ENCODE measurements around the gene COL4A2. TPM values are rescaled to one million over a fixed set of nuclear protein-coding genes. Genes with fewer than 3 reads are reported as not detected.

COL4A2 gene
- total and polyA plus RNA-seq, 3 experiments from 2014 or later: not detected

GRCh38 chr13:110290153-110290552, 16.9 kb upstream of the COL4A2 start:
- no peak overlapping the region for H3K4me3 Mint-ChIP-seq
- H3K36me3 Mint-ChIP-seq: no peaks in the 10 kb centered on the region
- no peaks in the 10 kb centered on the region for H3K9me3 ChIP-seq (ENCODE audit: low read length)
- CTCF ChIA-PET: no interaction called here
- peaks cover 0 to 2% of the 10 kb centered on the region in 2 donors for H3K27me3 Mint-ChIP-seq
- H3K4me1 ChIP-seq (ENCODE audit: insufficient read depth, low read length): no peaks in the 10 kb centered on the region
- POLR2A ChIA-PET: no interaction called here
- no peak overlapping the region for H3K27ac ChIP-seq (ENCODE audit: low read depth, low read length)
- no peaks in the 10 kb centered on the region for H3K36me3 ChIP-seq (ENCODE audit: insufficient read depth, low read length)
- no peaks in the 10 kb centered on the region for H3K27me3 ChIP-seq (ENCODE audit: insufficient read depth, low read length, poor library complexity, severe bottlenecking)
- H3K27ac Mint-ChIP-seq: no peak overlapping the region
- DNase-seq: no peak
- H3K4me3 ChIP-seq (ENCODE audit: low read length): no peak overlapping the region
- H3K4me1 Mint-ChIP-seq: no peaks in the 10 kb centered on the region
- H3K9me3 Mint-ChIP-seq: peaks cover 0 to 3% (median 0%) of the 10 kb centered on the region in 5 donors

- peaks cover 0 to 3% (median 0%) of the 10 kb centered on the region in 5 donors for H3K9me3 Mint-ChIP-seq
- POLR2A ChIA-PET: no interaction called here
Observed at GRCh38 chr13:110290826-110291225, 16.3 kb upstream of the COL4A2 start.

GRCh38 chr13:110291286-110291685, 15.8 kb upstream of the COL4A2 start:
- Histone ChIP-seq H3K36me3 (ENCODE audit: insufficient read depth, low read length) (no peaks in the 10 kb centered on the region), H3K27ac (ENCODE audit: low read depth, low read length) (no peak overlapping the region), H3K4me1 (ENCODE audit: insufficient read depth, low read length) (no peaks in the 10 kb centered on the region), H3K9me3 (ENCODE audit: low read length) (no peaks in the 10 kb centered on the region), H3K4me3 (ENCODE audit: low read length) (no peak overlapping the region), H3K27me3 (ENCODE audit: insufficient read depth, low read length, poor library complexity, severe bottlenecking) (no peaks in the 10 kb centered on the region)
- ChIA-PET CTCF (no interaction called here), POLR2A (no interaction called here)
- no peak for DNase-seq
- peaks cover 0 to 3% of the 10 kb centered on the region in 2 donors for H3K27me3 Mint-ChIP-seq
- no peak overlapping the region for H3K4me3 Mint-ChIP-seq
- peaks cover 0 to 3% (median 0%) of the 10 kb centered on the region in 5 donors for H3K9me3 Mint-ChIP-seq
- no peaks in the 10 kb centered on the region for H3K36me3 Mint-ChIP-seq
- H3K27ac Mint-ChIP-seq: no peak overlapping the region
- no peaks in the 10 kb centered on the region for H3K4me1 Mint-ChIP-seq

More at GRCh38 chr13:110290826-110291225, 16.3 kb upstream of the COL4A2 start:
- Histone ChIP-seq H3K27ac (ENCODE audit: low read depth, low read length) (no peak overlapping the region), H3K27me3 (ENCODE audit: insufficient read depth, low read length, poor library complexity, severe bottlenecking) (no peaks in the 10 kb centered on the region), H3K4me3 (ENCODE audit: low read length) (no peak overlapping the region), H3K36me3 (ENCODE audit: insufficient read depth, low read length) (no peaks in the 10 kb centered on the region), H3K9me3 (ENCODE audit: low read length) (no peaks in the 10 kb centered on the region), H3K4me1 (ENCODE audit: insufficient read depth, low read length) (no peaks in the 10 kb centered on the region)
- Mint-ChIP-seq H3K4me1 (no peaks in the 10 kb centered on the region), H3K4me3 (no peak overlapping the region), H3K27me3 (peaks cover 0 to 2% of the 10 kb centered on the region in 2 donors), H3K27ac (no peak overlapping the region), H3K36me3 (no peaks in the 10 kb centered on the region)
- DNase-seq: no peak
- CTCF ChIA-PET: no interaction called here

GRCh38 chr13:110293037-110293436, 14.0 kb upstream of the COL4A2 start:
- Histone ChIP-seq H3K27me3 (ENCODE audit: insufficient read depth, low read length, poor library complexity, severe bottlenecking) (no peaks in the 10 kb centered on the region), H3K9me3 (ENCODE audit: low read length) (no peaks in the 10 kb centered on the region), H3K36me3 (ENCODE audit: insufficient read depth, low read length) (no peaks in the 10 kb centered on the region), H3K4me1 (ENCODE audit: insufficient read depth, low read length) (no peaks in the 10 kb centered on the region), H3K27ac (ENCODE audit: low read depth, low read length) (no peak overlapping the region), H3K4me3 (ENCODE audit: low read length) (no peak overlapping the region)
- Mint-ChIP-seq H3K36me3 (no peaks in the 10 kb centered on the region), H3K27ac (no peak overlapping the region), H3K27me3 (peaks cover 7 to 13% of the 10 kb centered on the region in 2 donors), H3K4me3 (no peak overlapping the region), H3K4me1 (no peaks in the 10 kb centered on the region), H3K9me3 (peaks cover 0 to 2% (median 0%) of the 10 kb centered on the region in 5 donors)
- ChIA-PET POLR2A (no interaction called here), CTCF (no interaction called here)
- no peak for DNase-seq

- Histone ChIP-seq H3K27me3 (ENCODE audit: insufficient read depth, low read length, poor library complexity, severe bottlenecking) (no peaks in the 10 kb centered on the region), H3K4me1 (ENCODE audit: insufficient read depth, low read length) (no peaks in the 10 kb centered on the region), H3K4me3 (ENCODE audit: low read length) (no peak overlapping the region), H3K36me3 (ENCODE audit: insufficient read depth, low read length) (no peaks in the 10 kb centered on the region), H3K9me3 (ENCODE audit: low read length) (no peaks in the 10 kb centered on the region), H3K27ac (ENCODE audit: low read depth, low read length) (no peak overlapping the region)
- peaks cover 0 to 2% (median 0%) of the 10 kb centered on the region in 5 donors for H3K9me3 Mint-ChIP-seq
- H3K27ac Mint-ChIP-seq: no peak overlapping the region
- no peaks in the 10 kb centered on the region for H3K36me3 Mint-ChIP-seq
- H3K4me1 Mint-ChIP-seq: no peaks in the 10 kb centered on the region
- ChIA-PET CTCF (no interaction called here), POLR2A (no interaction called here)
- no peak overlapping the region for H3K4me3 Mint-ChIP-seq
- no peak for DNase-seq
- peaks cover 11 to 15% of the 10 kb centered on the region in 2 donors for H3K27me3 Mint-ChIP-seq
Observed at GRCh38 chr13:110293649-110294048, 13.4 kb upstream of the COL4A2 start.

GRCh38 chr13:110294146-110294545, 12.9 kb upstream of the COL4A2 start:
- Histone ChIP-seq H3K9me3 (ENCODE audit: low read length) (no peaks in the 10 kb centered on the region), H3K4me1 (ENCODE audit: insufficient read depth, low read length) (no peaks in the 10 kb centered on the region), H3K36me3 (ENCODE audit: insufficient read depth, low read length) (no peaks in the 10 kb centered on the region), H3K4me3 (ENCODE audit: low read length) (no peak overlapping the region), H3K27ac (ENCODE audit: low read depth, low read length) (no peak overlapping the region), H3K27me3 (ENCODE audit: insufficient read depth, low read length, poor library complexity, severe bottlenecking) (no peaks in the 10 kb centered on the region)
- Mint-ChIP-seq H3K4me3 (no peak overlapping the region), H3K27ac (no peak overlapping the region), H3K36me3 (no peaks in the 10 kb centered on the region), H3K4me1 (no peaks in the 10 kb centered on the region), H3K9me3 (peaks cover 0 to 2% (median 0%) of the 10 kb centered on the region in 5 donors), H3K27me3 (peaks cover 15 to 16% of the 10 kb centered on the region in 2 donors)
- POLR2A ChIA-PET: no interaction called here
- CTCF ChIA-PET: no interaction called here
- DNase-seq: no peak

- H3K36me3 ChIP-seq (ENCODE audit: insufficient read depth, low read length): no peaks in the 10 kb centered on the region
- H3K27ac ChIP-seq (ENCODE audit: low read depth, low read length): no peak overlapping the region
- Mint-ChIP-seq H3K27ac (no peak overlapping the region), H3K9me3 (peaks cover 0 to 2% (median 0%) of the 10 kb centered on the region in 5 donors), H3K36me3 (no peaks in the 10 kb centered on the region), H3K4me3 (no peak overlapping the region), H3K27me3 (peaks cover 15 to 19% of the 10 kb centered on the region in 2 donors), H3K4me1 (no peaks in the 10 kb centered on the region)
- DNase-seq: no peak
- POLR2A ChIA-PET: no interaction called here
- CTCF ChIA-PET: no interaction called here
- H3K27me3 ChIP-seq (ENCODE audit: insufficient read depth, low read length, poor library complexity, severe bottlenecking): no peaks in the 10 kb centered on the region
- H3K9me3 ChIP-seq (ENCODE audit: low read length): no peaks in the 10 kb centered on the region
- H3K4me3 ChIP-seq (ENCODE audit: low read length): no peak overlapping the region
- no peaks in the 10 kb centered on the region for H3K4me1 ChIP-seq (ENCODE audit: insufficient read depth, low read length)
Observed at GRCh38 chr13:110294622-110295021, 12.5 kb upstream of the COL4A2 start.

- Mint-ChIP-seq H3K36me3 (no peaks in the 10 kb centered on the region), H3K4me3 (no peak overlapping the region), H3K27ac (no peak overlapping the region), H3K4me1 (no peaks in the 10 kb centered on the region), H3K27me3 (peaks cover 21 to 26% of the 10 kb centered on the region in 2 donors), H3K9me3 (peaks cover 0 to 4% (median 0%) of the 10 kb centered on the region in 5 donors)
- no peak overlapping the region for H3K27ac ChIP-seq (ENCODE audit: low read depth, low read length)
- no peaks in the 10 kb centered on the region for H3K36me3 ChIP-seq (ENCODE audit: insufficient read depth, low read length)
- H3K4me3 ChIP-seq (ENCODE audit: low read length): no peak overlapping the region
- ChIA-PET CTCF (no interaction called here), POLR2A (no interaction called here)
- DNase-seq: no peak
- no peaks in the 10 kb centered on the region for H3K9me3 ChIP-seq (ENCODE audit: low read length)
- no peaks in the 10 kb centered on the region for H3K27me3 ChIP-seq (ENCODE audit: insufficient read depth, low read length, poor library complexity, severe bottlenecking)
- H3K4me1 ChIP-seq (ENCODE audit: insufficient read depth, low read length): no peaks in the 10 kb centered on the region
Observed at GRCh38 chr13:110297011-110297410, 10.1 kb upstream of the COL4A2 start.
